ENCODE data around the gene MAN2B2.

GRCh38 chr4:6567218-6567617 lies 7.8 kb upstream of the MAN2B2 start:
- TF ChIP-seq, protein P1, sequence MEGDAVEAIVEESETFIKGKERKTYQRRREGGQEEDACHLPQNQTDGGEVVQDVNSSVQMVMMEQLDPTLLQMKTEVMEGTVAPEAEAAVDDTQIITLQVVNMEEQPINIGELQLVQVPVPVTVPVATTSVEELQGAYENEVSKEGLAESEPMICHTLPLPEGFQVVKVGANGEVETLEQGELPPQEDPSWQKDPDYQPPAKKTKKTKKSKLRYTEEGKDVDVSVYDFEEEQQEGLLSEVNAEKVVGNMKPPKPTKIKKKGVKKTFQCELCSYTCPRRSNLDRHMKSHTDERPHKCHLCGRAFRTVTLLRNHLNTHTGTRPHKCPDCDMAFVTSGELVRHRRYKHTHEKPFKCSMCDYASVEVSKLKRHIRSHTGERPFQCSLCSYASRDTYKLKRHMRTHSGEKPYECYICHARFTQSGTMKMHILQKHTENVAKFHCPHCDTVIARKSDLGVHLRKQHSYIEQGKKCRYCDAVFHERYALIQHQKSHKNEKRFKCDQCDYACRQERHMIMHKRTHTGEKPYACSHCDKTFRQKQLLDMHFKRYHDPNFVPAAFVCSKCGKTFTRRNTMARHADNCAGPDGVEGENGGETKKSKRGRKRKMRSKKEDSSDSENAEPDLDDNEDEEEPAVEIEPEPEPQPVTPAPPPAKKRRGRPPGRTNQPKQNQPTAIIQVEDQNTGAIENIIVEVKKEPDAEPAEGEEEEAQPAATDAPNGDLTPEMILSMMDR (IDR thresholded peaks at IDR 0.05; ENCODE audit: insufficient read depth, low read depth, low read length) = no peak
- no peak for TF ChIP-seq EZH2 (IDR thresholded peaks at IDR 0.05; ENCODE audit: insufficient read depth, low read length)

Data from astrocyte (in vitro differentiated cells and primary cell).